ENCODE results near the gene ZNF787. TPM values are rescaled to one million over a fixed set of nuclear protein-coding genes. Genes with fewer than 3 reads are reported as not detected.

The ZNF787 gene
- total and polyA plus RNA-seq, 2 of the 13 experiments (the other 11 are each of a cell fraction or from before 2014, with no cell fraction given): 15.1 to 42.8 TPM

GRCh38 chr19:56121180-56122167, at the start of gene ZNF787 (continued):
- TF ChIP-seq THAP9 (CRISPR knock-in tag; IDR thresholded peaks at IDR 0.05; ENCODE audit: borderline replicate concordance): peak; percentile 75; the same call in 1 of the 2 replicates
- peak; percentile 99 for TF ChIP-seq ZNF574 (CRISPR knock-in tag; IDR thresholded peaks at IDR 0.05)
- TF ChIP-seq ZSCAN25 (CRISPR knock-in tag; IDR thresholded peaks at IDR 0.05): peak; percentile 93
- peak; percentile 78 for TF ChIP-seq ZNF605 (CRISPR knock-in tag; IDR thresholded peaks at IDR 0.05)
- no peak for TF ChIP-seq PRDM15 (CRISPR knock-in tag; IDR thresholded peaks at IDR 0.05)
- peak; percentile 78; the same call in 1 of the 2 replicates for TF ChIP-seq MTA1 (CRISPR knock-in tag; IDR thresholded peaks at IDR 0.05; ENCODE audit: borderline replicate concordance)
- no peak for TF ChIP-seq MLLT10 (CRISPR knock-in tag; IDR thresholded peaks at IDR 0.05)
- TF ChIP-seq SATB2 (CRISPR knock-in tag; IDR thresholded peaks at IDR 0.05): no peak
- TF ChIP-seq JUN (CRISPR knock-in tag; IDR thresholded peaks at IDR 0.05): no peak
- no peak for TF ChIP-seq ZNF33A (CRISPR knock-in tag; IDR thresholded peaks at IDR 0.05; ENCODE audit: borderline replicate concordance)
- peak; percentile 71 for TF ChIP-seq HNRNPLL (IDR thresholded peaks at IDR 0.05; ENCODE audit: low read depth, low read length, poor library complexity, severe bottlenecking)
- no peak for TF ChIP-seq DNMT1 (CRISPR knock-in tag; IDR thresholded peaks at IDR 0.05)
- no peak for TF ChIP-seq ZNF780A (CRISPR knock-in tag; IDR thresholded peaks at IDR 0.05)
- no peak; the same call in 1 of the 2 replicates for TF ChIP-seq MAF1 (CRISPR knock-in tag; IDR thresholded peaks at IDR 0.05; ENCODE audit: borderline replicate concordance)
- TF ChIP-seq U2AF1 (optimal IDR thresholded peaks at IDR 0.05; ENCODE audit: low read depth, low read length): peak; percentile 69
- peak; percentile 61 for TF ChIP-seq HCFC1 (IDR thresholded peaks at IDR 0.05; ENCODE audit: low read depth, low read length)
- no peak for TF ChIP-seq CHCHD3 (CRISPR knock-in tag; IDR thresholded peaks at IDR 0.05)
- no peak for TF ChIP-seq FOXP1 (IDR thresholded peaks at IDR 0.05)
- TF ChIP-seq FOXP1 (CRISPR knock-in tag; IDR thresholded peaks at IDR 0.05): no peak
- no peak for TF ChIP-seq ZFP41 (CRISPR knock-in tag; IDR thresholded peaks at IDR 0.05; ENCODE audit: borderline replicate concordance)
- TF ChIP-seq ZNF776 (CRISPR knock-in tag; IDR thresholded peaks at IDR 0.05): no peak

Measured in HepG2 (cell line).